ENCODE results near the gene NUP210L. TPM values are rescaled to one million over a fixed set of nuclear protein-coding genes. Genes with fewer than 3 reads are reported as not detected.

The NUP210L gene
- total and polyA plus RNA-seq, 9 of the 15 experiments (the other 6 are each of a cell fraction or from before 2014, with no cell fraction given): 0.01 to 0.04 TPM; not detected in 7

DNA sequence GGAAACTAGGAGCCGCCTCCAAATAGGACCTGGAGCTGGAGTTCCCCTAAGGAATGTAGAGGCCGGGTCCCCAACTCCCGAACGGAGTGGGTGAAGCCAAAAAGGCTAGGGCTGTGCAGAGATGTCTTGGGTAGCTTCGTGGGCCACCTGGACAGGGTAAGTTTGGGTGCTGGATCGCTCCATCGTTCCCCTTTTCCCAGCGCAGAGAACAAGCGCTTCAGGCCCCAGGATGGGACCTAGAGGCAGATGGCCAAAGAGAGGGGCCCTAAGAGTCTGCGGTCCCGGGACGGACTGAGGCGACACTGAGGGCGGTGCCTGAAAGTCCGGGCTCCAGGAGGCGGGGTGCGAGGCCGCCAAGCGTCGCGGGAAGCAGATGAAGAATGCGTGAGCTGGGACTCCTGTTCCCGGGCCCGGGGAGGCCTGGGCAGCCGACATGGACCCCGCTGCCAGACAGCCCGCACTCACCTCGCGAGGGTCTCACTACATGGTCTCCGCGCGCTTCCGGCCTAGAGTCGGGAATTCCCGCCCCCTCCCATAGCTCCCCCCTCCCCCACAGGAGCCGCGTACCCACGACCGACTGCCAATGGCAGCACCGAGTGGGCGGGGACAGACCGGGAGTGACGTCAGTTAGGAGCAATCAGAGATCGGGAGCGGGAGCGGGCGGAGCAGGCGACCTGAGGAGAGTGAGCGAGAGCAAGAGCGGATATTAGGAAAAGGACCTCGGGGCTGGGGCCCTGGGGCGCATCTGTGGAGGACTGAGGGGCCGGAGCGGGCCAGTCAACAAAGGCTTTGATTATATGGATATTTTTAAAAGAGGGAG is 191.6 kb downstream of the NUP210L start, which contains the start of gene SLC39A1 (continued):
- TF ChIP-seq, protein P1, sequence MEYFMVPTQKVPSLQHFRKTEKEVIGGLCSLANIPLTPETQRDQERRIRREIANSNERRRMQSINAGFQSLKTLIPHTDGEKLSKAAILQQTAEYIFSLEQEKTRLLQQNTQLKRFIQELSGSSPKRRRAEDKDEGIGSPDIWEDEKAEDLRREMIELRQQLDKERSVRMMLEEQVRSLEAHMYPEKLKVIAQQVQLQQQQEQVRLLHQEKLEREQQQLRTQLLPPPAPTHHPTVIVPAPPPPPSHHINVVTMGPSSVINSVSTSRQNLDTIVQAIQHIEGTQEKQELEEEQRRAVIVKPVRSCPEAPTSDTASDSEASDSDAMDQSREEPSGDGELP (CRISPR knock-in tag; IDR thresholded peaks at IDR 0.05; ENCODE audit: borderline replicate concordance): no peak
- TF ChIP-seq ZNF512 (tag; IDR thresholded peaks at IDR 0.05): no peak
- TF ChIP-seq NFE2 (IDR thresholded peaks at IDR 0.05; ENCODE audit: low read depth): no peak
- peak; percentile 99 for TF ChIP-seq PKNOX1 (IDR thresholded peaks at IDR 0.05)
- peak; percentile 80 for TF ChIP-seq NFYB (IDR thresholded peaks at IDR 0.05; ENCODE audit: extremely low read depth, insufficient read length)
- no peak for TF ChIP-seq ZNF436 (CRISPR knock-in tag; IDR thresholded peaks at IDR 0.05)
- TF ChIP-seq MEF2D (tag; conservative IDR thresholded peaks at IDR 0.05; ENCODE audit: low read depth): no peak
- TF ChIP-seq ZNF41 (CRISPR knock-in tag; conservative IDR thresholded peaks at IDR 0.05): 0 out of 2 replicates have a peak, but pooled peaks have one; percentile 28
- TF ChIP-seq ARID1B (IDR thresholded peaks at IDR 0.05): no peak
- TF ChIP-seq MEIS2 (IDR thresholded peaks at IDR 0.05; ENCODE audit: partially characterized antibody): no peak
- peak; percentile 67; the same call in 1 of the 2 replicates for TF ChIP-seq TARDBP (IDR thresholded peaks at IDR 0.05)
- no peak for TF ChIP-seq SMAD3 (CRISPR knock-in tag; conservative IDR thresholded peaks at IDR 0.05)
- TF ChIP-seq, protein P2, sequence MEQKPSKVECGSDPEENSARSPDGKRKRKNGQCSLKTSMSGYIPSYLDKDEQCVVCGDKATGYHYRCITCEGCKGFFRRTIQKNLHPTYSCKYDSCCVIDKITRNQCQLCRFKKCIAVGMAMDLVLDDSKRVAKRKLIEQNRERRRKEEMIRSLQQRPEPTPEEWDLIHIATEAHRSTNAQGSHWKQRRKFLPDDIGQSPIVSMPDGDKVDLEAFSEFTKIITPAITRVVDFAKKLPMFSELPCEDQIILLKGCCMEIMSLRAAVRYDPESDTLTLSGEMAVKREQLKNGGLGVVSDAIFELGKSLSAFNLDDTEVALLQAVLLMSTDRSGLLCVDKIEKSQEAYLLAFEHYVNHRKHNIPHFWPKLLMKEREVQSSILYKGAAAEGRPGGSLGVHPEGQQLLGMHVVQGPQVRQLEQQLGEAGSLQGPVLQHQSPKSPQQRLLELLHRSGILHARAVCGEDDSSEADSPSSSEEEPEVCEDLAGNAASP (IDR thresholded peaks at IDR 0.05): no peak
- TF ChIP-seq MTA3 (IDR thresholded peaks at IDR 0.05; ENCODE audit: borderline replicate concordance): no peak; the same call in 1 of the 2 replicates
- TF ChIP-seq, protein P3, sequence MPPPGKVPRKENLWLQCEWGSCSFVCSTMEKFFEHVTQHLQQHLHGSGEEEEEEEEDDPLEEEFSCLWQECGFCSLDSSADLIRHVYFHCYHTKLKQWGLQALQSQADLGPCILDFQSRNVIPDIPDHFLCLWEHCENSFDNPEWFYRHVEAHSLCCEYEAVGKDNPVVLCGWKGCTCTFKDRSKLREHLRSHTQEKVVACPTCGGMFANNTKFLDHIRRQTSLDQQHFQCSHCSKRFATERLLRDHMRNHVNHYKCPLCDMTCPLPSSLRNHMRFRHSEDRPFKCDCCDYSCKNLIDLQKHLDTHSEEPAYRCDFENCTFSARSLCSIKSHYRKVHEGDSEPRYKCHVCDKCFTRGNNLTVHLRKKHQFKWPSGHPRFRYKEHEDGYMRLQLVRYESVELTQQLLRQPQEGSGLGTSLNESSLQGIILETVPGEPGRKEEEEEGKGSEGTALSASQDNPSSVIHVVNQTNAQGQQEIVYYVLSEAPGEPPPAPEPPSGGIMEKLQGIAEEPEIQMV (tag; conservative IDR thresholded peaks at IDR 0.05; ENCODE audit: low read depth): no peak
- no peak for TF ChIP-seq MEF2A (IDR thresholded peaks at IDR 0.05; ENCODE audit: control insufficient read depth, low read depth, low read length)
- TF ChIP-seq ZNF561 (CRISPR knock-in tag; conservative IDR thresholded peaks at IDR 0.05): no peak
- TF ChIP-seq ZNF217 (CRISPR knock-in tag; IDR thresholded peaks at IDR 0.05): no peak
- TF ChIP-seq, protein P4, sequence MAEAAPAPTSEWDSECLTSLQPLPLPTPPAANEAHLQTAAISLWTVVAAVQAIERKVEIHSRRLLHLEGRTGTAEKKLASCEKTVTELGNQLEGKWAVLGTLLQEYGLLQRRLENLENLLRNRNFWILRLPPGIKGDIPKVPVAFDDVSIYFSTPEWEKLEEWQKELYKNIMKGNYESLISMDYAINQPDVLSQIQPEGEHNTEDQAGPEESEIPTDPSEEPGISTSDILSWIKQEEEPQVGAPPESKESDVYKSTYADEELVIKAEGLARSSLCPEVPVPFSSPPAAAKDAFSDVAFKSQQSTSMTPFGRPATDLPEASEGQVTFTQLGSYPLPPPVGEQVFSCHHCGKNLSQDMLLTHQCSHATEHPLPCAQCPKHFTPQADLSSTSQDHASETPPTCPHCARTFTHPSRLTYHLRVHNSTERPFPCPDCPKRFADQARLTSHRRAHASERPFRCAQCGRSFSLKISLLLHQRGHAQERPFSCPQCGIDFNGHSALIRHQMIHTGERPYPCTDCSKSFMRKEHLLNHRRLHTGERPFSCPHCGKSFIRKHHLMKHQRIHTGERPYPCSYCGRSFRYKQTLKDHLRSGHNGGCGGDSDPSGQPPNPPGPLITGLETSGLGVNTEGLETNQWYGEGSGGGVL (CRISPR knock-in tag; IDR thresholded peaks at IDR 0.05): no peak
- TF ChIP-seq NFRKB (IDR thresholded peaks at IDR 0.05; ENCODE audit: low read depth): no peak

Measured in K562 (cell line).